Thyroid gland (tissue), 4 donors: ENCODE results near the gene CNBD2. TPM values are rescaled to one million over a fixed set of nuclear protein-coding genes. Genes with fewer than 3 reads are reported as not detected.
"Not testable (repeated sequence)": the region's sequence is repeated elsewhere in the genome, so short reads cannot be mapped to it uniquely, and the experiment has no call there.

ENCODE experiments used
- DNase-seq, 2 donors: peaks; one replicate each; pipeline ENCODE4 v3.0.0-alpha.2; 2019
- H3K27ac ChIP-seq, 3 donors: fragments of 200-600 bp; sonication (generic); 1 replicate in 2 of 3; 2 replicates in 1 of 3; pipeline ENCODE4 v1.5.1; 2016 to 2019; ENCODE audit warnings: mild to moderate bottlenecking in 1 of 3, moderate library complexity in 1 of 3
- H3K27me3 ChIP-seq: fragments of 200-600 bp; sonication (generic); one replicate; pipeline ENCODE4 v1.5.1; 2019
- H3K36me3 ChIP-seq, 2 donors: fragments of 200-600 bp; sonication (generic); one replicate each; pipeline ENCODE4 v1.5.1; 2016 to 2019
- H3K4me1 ChIP-seq, 2 donors: fragments of 200-600 bp; sonication (generic); one replicate each; pipeline ENCODE4 v1.5.1; 2017 to 2019
- H3K4me3 ChIP-seq, 3 donors: fragments of 200-600 bp; sonication (generic); replicated peaks in 1 of 3; 1 replicate in 2 of 3; 2 replicates in 1 of 3; pipeline ENCODE4 v1.5.1; 2016; ENCODE audit warnings: mild to moderate bottlenecking in 1 of 3
- H3K9me3 ChIP-seq: fragments of 200-600 bp; sonication (generic); one replicate; pipeline ENCODE4 v1.5.1; 2017
- CTCF ChIP-seq, 6 experiments: fragments of 200-600 bp in 3 of 6; fragments of 450-650 bp in 3 of 6; sonication (generic) in 3 of 6; IDR thresholded peaks; one replicate each; pipeline ENCODE4 v1.5.1; 2016 to 2019; ENCODE audit warnings: antibody characterized with exemption in 6 of 6, mild to moderate bottlenecking in 2 of 6, inconsistent platforms in 1 of 6, moderate library complexity in 1 of 6
- POLR2A ChIP-seq, 2 donors: fragments of 450-650 bp; IDR thresholded peaks; one replicate each; pipeline ENCODE4 v1.6.1; 2017; ENCODE audit warnings: antibody characterized with exemption in 2 of 2, mild to moderate bottlenecking in 2 of 2, moderate library complexity in 1 of 2
- WGBS, 2 donors: methylation state at CpG; one replicate each; pipeline ENCODE4 v1.1.5; 2017; 5-methylcytosine and 5-hydroxymethylcytosine counted together
- intact Hi-C: fragments of 100-400 bp; cut with DNase I; formaldehyde crosslinking; loops from one replicate; pipeline ENCODE4 v1.15.1; 2023
- total RNA-seq, 4 donors: library from RNA; depleted of rRNA; stranded (reverse); fragments of >200 nt; gene quantifications; one replicate each; pipeline ENCODE4 v1.2.3, GENCODE V29; 2016

The CNBD2 gene
- total RNA-seq, 4 donors from 2014 or later, result 3.0 to 4.5 (median 3.8) TPM

- Histone ChIP-seq H3K27ac (peak overlapping the region; percentile 98 to 99 (median 98)), H3K36me3 (no peaks in the 10 kb centered on the region), H3K4me1 (peaks cover 13 to 17% of the 10 kb centered on the region in 2 donors), H3K4me3 (peak overlapping the region in 2 of 3 donors; percentile 16 to 99), H3K27me3 (no peaks in the 10 kb centered on the region), H3K9me3 (no peaks in the 10 kb centered on the region)
- 74 to 77% methylated on average over 13 of the region's 13 CpGs for WGBS, 2 donors
- intact Hi-C loops, result no loop called here
- no peak for TF ChIP-seq CTCF (IDR thresholded peaks at IDR 0.05)
- DNase-seq, result no peak
Observed at GRCh38 chr20:36051318-36052116, 83.1 kb downstream of the CNBD2 start.

- TF ChIP-seq CTCF (IDR thresholded peaks at IDR 0.05) (no peak), POLR2A (IDR thresholded peaks at IDR 0.05) (no peak)
- intact Hi-C loops, result no loop called here
- Histone ChIP-seq H3K9me3 (no peaks in the 10 kb centered on the region), H3K4me3 (no peak overlapping the region), H3K27ac (no peak overlapping the region), H3K4me1 (peaks cover 11 to 13% of the 10 kb centered on the region in 2 donors), H3K36me3 (no peaks in the 10 kb centered on the region), H3K27me3 (no peaks in the 10 kb centered on the region)
- WGBS, 2 donors, result 87 to 89% methylated on average over 6 of the region's 6 CpGs
- no peak for DNase-seq
Observed at GRCh38 chr20:36052117-36052513, 83.7 kb downstream of the CNBD2 start.

- H3K9me3 ChIP-seq, intact Hi-C loops, H3K27me3 ChIP-seq, H3K36me3 ChIP-seq, H3K4me3 ChIP-seq, DNase-seq, H3K4me1 ChIP-seq, H3K27ac ChIP-seq: not testable (repeated sequence)
- 87 to 89% methylated on average over 9 of the region's 9 CpGs for WGBS, 2 donors
Observed at GRCh38 chr20:36053863-36054518, 85.6 kb downstream of the CNBD2 start.

- TF ChIP-seq POLR2A (IDR thresholded peaks at IDR 0.05) (no peak), CTCF (IDR thresholded peaks at IDR 0.05) (no peak)
- intact Hi-C loops, result no loop called here
- DNase-seq, result no peak
- H3K27me3 ChIP-seq, result no peaks in the 10 kb centered on the region
- no peak overlapping the region for H3K4me3 ChIP-seq
- H3K36me3 ChIP-seq, result no peaks in the 10 kb centered on the region
- H3K27ac ChIP-seq, result no peak overlapping the region
- H3K4me1 ChIP-seq, result peaks cover 4 to 6% of the 10 kb centered on the region in 2 donors
- 66 to 70% methylated on average over 4 of the region's 4 CpGs for WGBS, 2 donors
- H3K9me3 ChIP-seq, result no peaks in the 10 kb centered on the region
Observed at GRCh38 chr20:36055145-36055544, 86.8 kb downstream of the CNBD2 start.

GRCh38 chr20:36060676-36061075 is 92.3 kb downstream of the CNBD2 start:
- H3K9me3 ChIP-seq, result no peaks in the 10 kb centered on the region
- WGBS, 2 donors, result 92 to 100% methylated on average over 1 of the region's 1 CpG
- H3K27ac ChIP-seq, result no peak overlapping the region
- H3K27me3 ChIP-seq, result no peaks in the 10 kb centered on the region
- TF ChIP-seq CTCF (IDR thresholded peaks at IDR 0.05), result no peak
- TF ChIP-seq POLR2A (IDR thresholded peaks at IDR 0.05), result no peak
- intact Hi-C loops, result no loop called here
- no peak overlapping the region for H3K4me3 ChIP-seq
- no peaks in the 10 kb centered on the region for H3K36me3 ChIP-seq
- DNase-seq, result no peak
- peaks cover 6 to 14% of the 10 kb centered on the region in 2 donors for H3K4me1 ChIP-seq
